ENCODE data around the gene ANXA6.

- TF ChIP-seq GLIS3 (CRISPR knock-in tag; IDR thresholded peaks at IDR 0.05) (no peak), PATZ1 (CRISPR knock-in tag; IDR thresholded peaks at IDR 0.05; ENCODE audit: borderline replicate concordance) (no peak)
Measured at GRCh38 chr5:151086905-151087360, 70.6 kb downstream of the ANXA6 start.

Data from SK-N-SH treated with all-trans-retinoic acid at 6 μM for 48 hours (cell line).